Ramos (cell line): Measurements from ENCODE around the gene TMEM200A.

Experiments used
- in situ Hi-C: fragments of 300-500 bp; cut with MboI; formaldehyde crosslinking; loops from one replicate; pipeline ENCODE4 v1.14.3; 2022; ENCODE audit warnings: low sequenced_read_pairs; ENCODE audit not compliant: unreplicated experiment

TMEM200A gene

GRCh38 chr6:130420911-130421310 lies 55.1 kb downstream of the TMEM200A start:
- in situ Hi-C loops, result no loop called here

- in situ Hi-C loops, result no loop called here
Measured at GRCh38 chr6:130421585-130421984, 55.8 kb downstream of the TMEM200A start.

GRCh38 chr6:130423044-130423443 lies 57.2 kb downstream of the TMEM200A start:
- in situ Hi-C loops, result no loop called here

GRCh38 chr6:130424710-130425109 lies 58.9 kb downstream of the TMEM200A start:
- in situ Hi-C loops, result no loop called here

- in situ Hi-C loops, result no loop called here
Measured at GRCh38 chr6:130425537-130425936, 59.7 kb downstream of the TMEM200A start.

- in situ Hi-C loops, result no loop called here
Measured at GRCh38 chr6:130426066-130426721, 60.4 kb downstream of the TMEM200A start.

GRCh38 chr6:130431346-130431852 lies 65.6 kb downstream of the TMEM200A start:
- in situ Hi-C loops, result no loop called here

GRCh38 chr6:130432838-130433237 lies 67.0 kb downstream of the TMEM200A start:
- in situ Hi-C loops, result no loop called here

- in situ Hi-C loops, result no loop called here
Measured at GRCh38 chr6:130434174-130434873, 68.5 kb downstream of the TMEM200A start.

- in situ Hi-C loops, result no loop called here
Measured at GRCh38 chr6:130435181-130435580, 69.4 kb downstream of the TMEM200A start.

GRCh38 chr6:130437961-130438360 lies 72.1 kb downstream of the TMEM200A start:
- in situ Hi-C loops, result no loop called here

- in situ Hi-C loops, result no loop called here
Measured at GRCh38 chr6:130447374-130447773, 81.6 kb downstream of the TMEM200A start.

GRCh38 chr6:130452336-130452735 lies 86.5 kb downstream of the TMEM200A start:
- in situ Hi-C loops, result no loop called here

- in situ Hi-C loops, result no loop called here
Measured at GRCh38 chr6:130453230-130453629, 87.4 kb downstream of the TMEM200A start.

- in situ Hi-C loops, result no loop called here
Measured at GRCh38 chr6:130457605-130458004, 91.8 kb downstream of the TMEM200A start.

- in situ Hi-C loops, result no loop called here
Measured at GRCh38 chr6:130459316-130459715, 93.5 kb downstream of the TMEM200A start.

- in situ Hi-C loops, result no loop called here
Measured at GRCh38 chr6:130460934-130461333, 95.1 kb downstream of the TMEM200A start.

- in situ Hi-C loops, result no loop called here
Measured at GRCh38 chr6:130466052-130466747, 100.4 kb downstream of the TMEM200A start.

- in situ Hi-C loops, result no loop called here
Measured at GRCh38 chr6:130466748-130467061, 100.9 kb downstream of the TMEM200A start.

- in situ Hi-C loops, result no loop called here
Measured at GRCh38 chr6:130467146-130468050, 101.6 kb downstream of the TMEM200A start.
